ENCODE results near the gene MMAA.

DNA sequence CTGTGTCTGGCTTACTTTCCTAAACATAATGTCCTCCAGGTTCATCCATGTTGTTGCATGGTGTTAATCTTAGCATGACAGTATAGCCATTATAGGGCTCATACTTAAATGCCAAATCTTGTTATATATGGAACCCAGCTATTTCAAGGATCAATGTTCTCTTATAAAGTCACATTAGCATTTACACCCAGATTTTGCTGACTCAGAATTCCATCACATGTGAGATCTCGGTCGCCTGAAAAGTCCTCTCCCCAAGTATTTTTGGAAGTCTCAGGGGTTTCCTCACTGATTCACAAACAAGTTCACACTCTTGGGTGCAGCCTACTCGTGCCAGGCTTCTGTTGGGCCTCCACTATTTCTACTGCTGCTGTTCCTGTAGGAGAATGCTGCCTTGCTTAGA, 40.9 kb downstream of the MMAA start:
- no peak for TF ChIP-seq POLR2AphosphoS5 (IDR thresholded peaks at IDR 0.05; ENCODE audit: low read depth)
- TF ChIP-seq, protein P1, sequence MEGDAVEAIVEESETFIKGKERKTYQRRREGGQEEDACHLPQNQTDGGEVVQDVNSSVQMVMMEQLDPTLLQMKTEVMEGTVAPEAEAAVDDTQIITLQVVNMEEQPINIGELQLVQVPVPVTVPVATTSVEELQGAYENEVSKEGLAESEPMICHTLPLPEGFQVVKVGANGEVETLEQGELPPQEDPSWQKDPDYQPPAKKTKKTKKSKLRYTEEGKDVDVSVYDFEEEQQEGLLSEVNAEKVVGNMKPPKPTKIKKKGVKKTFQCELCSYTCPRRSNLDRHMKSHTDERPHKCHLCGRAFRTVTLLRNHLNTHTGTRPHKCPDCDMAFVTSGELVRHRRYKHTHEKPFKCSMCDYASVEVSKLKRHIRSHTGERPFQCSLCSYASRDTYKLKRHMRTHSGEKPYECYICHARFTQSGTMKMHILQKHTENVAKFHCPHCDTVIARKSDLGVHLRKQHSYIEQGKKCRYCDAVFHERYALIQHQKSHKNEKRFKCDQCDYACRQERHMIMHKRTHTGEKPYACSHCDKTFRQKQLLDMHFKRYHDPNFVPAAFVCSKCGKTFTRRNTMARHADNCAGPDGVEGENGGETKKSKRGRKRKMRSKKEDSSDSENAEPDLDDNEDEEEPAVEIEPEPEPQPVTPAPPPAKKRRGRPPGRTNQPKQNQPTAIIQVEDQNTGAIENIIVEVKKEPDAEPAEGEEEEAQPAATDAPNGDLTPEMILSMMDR (conservative IDR thresholded peaks at IDR 0.05; ENCODE audit: low read depth in 2 of 2), result no peak
- no peak for TF ChIP-seq EZH2 (IDR thresholded peaks at IDR 0.05; ENCODE audit: low read depth, unreplicated experiment)
- TF ChIP-seq, protein P2, sequence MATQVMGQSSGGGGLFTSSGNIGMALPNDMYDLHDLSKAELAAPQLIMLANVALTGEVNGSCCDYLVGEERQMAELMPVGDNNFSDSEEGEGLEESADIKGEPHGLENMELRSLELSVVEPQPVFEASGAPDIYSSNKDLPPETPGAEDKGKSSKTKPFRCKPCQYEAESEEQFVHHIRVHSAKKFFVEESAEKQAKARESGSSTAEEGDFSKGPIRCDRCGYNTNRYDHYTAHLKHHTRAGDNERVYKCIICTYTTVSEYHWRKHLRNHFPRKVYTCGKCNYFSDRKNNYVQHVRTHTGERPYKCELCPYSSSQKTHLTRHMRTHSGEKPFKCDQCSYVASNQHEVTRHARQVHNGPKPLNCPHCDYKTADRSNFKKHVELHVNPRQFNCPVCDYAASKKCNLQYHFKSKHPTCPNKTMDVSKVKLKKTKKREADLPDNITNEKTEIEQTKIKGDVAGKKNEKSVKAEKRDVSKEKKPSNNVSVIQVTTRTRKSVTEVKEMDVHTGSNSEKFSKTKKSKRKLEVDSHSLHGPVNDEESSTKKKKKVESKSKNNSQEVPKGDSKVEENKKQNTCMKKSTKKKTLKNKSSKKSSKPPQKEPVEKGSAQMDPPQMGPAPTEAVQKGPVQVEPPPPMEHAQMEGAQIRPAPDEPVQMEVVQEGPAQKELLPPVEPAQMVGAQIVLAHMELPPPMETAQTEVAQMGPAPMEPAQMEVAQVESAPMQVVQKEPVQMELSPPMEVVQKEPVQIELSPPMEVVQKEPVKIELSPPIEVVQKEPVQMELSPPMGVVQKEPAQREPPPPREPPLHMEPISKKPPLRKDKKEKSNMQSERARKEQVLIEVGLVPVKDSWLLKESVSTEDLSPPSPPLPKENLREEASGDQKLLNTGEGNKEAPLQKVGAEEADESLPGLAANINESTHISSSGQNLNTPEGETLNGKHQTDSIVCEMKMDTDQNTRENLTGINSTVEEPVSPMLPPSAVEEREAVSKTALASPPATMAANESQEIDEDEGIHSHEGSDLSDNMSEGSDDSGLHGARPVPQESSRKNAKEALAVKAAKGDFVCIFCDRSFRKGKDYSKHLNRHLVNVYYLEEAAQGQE (IDR thresholded peaks at IDR 0.05; ENCODE audit: unreplicated experiment), result no peak

Measured in GM23338 (cell line).